Measurements from ENCODE around the gene HMGN1. TPM values are rescaled to one million over a fixed set of nuclear protein-coding genes. Genes with fewer than 3 reads are reported as not detected.

The HMGN1 gene
- total and polyA plus RNA-seq, 2 donors from 2014 or later: 174 to 205 TPM

DNA sequence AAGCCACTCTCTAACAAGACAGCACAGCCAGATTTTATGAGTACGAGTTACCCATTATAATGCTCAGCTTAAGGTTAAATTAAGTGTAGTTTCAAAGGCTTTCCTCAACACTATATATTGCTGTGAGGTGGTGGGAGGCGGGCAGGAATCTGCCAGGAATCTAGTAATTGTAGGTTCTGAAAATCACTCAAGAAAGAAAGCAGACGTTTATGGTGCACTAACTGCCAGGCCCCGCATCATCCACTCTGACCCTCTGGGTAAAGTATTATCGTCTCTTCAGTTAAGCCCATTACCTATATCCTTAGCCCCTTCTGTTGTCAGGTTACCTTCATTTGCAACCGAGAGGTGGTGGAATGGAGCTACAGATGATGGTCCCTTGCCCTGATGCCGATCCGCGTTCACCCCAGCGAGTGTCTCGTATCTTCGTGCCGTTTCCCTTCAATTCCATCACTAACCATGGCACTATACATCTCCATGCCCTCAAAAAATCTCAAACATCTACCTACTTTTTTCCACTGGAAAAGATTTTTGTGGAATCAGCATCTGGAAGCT lies 12.4 kb downstream of the HMGN1 start:
- TF ChIP-seq, protein P1, sequence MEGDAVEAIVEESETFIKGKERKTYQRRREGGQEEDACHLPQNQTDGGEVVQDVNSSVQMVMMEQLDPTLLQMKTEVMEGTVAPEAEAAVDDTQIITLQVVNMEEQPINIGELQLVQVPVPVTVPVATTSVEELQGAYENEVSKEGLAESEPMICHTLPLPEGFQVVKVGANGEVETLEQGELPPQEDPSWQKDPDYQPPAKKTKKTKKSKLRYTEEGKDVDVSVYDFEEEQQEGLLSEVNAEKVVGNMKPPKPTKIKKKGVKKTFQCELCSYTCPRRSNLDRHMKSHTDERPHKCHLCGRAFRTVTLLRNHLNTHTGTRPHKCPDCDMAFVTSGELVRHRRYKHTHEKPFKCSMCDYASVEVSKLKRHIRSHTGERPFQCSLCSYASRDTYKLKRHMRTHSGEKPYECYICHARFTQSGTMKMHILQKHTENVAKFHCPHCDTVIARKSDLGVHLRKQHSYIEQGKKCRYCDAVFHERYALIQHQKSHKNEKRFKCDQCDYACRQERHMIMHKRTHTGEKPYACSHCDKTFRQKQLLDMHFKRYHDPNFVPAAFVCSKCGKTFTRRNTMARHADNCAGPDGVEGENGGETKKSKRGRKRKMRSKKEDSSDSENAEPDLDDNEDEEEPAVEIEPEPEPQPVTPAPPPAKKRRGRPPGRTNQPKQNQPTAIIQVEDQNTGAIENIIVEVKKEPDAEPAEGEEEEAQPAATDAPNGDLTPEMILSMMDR (IDR thresholded peaks at IDR 0.05; ENCODE audit: borderline replicate concordance, extremely low read depth, insufficient read depth): no peak
- Histone ChIP-seq H3K27ac (ENCODE audit: low read depth in 2 of 2, low read length in 2 of 2) (no peak overlapping the region), H3K9ac (ENCODE audit: low read length in 3 of 3) (no peak overlapping the region), H3K4me1 (ENCODE audit: control insufficient read depth in 2 of 3, insufficient read depth in 2 of 3, low read depth in 1 of 3, low read length in 3 of 3) (no peaks in the 10 kb centered on the region), H3K9me3 (ENCODE audit: control insufficient read depth in 2 of 3, insufficient read depth in 1 of 3, low read length in 3 of 3) (no peaks in the 10 kb centered on the region), H3K36me3 (ENCODE audit: control insufficient read depth in 2 of 3, insufficient read depth in 3 of 3, low read length in 3 of 3) (peaks cover 0 to 5% (median 3%) of the 10 kb centered on the region in 3 donors), H3K27me3 (ENCODE audit: control insufficient read depth, insufficient read depth, low read length) (no peaks in the 10 kb centered on the region), H3K4me3 (ENCODE audit: low read length in 3 of 3) (no peak overlapping the region)
- FAIRE-seq (no peak), DNase-seq (no peak)
- intact Hi-C loops (cut with DNase I): no loop called here

DNA sequence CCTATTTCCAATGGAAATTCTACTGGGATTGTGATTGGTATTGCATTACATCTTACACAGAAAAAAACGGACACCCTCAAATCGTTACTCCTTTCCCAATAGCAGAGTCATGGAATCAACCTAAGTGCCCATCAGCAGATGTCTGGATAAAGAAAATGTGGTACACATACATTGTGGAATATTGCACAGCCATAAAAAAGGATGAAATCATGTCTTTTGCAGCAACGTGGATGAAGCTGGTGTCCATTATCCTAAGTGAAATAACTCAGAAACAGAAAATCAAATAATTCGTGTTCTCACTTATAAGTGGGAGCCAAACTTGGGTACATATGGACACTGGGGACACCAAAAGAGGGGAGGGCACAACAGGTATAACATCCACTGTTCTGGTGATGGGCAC lies 14.3 kb downstream of the HMGN1 start:
- FAIRE-seq: no peak

DNA sequence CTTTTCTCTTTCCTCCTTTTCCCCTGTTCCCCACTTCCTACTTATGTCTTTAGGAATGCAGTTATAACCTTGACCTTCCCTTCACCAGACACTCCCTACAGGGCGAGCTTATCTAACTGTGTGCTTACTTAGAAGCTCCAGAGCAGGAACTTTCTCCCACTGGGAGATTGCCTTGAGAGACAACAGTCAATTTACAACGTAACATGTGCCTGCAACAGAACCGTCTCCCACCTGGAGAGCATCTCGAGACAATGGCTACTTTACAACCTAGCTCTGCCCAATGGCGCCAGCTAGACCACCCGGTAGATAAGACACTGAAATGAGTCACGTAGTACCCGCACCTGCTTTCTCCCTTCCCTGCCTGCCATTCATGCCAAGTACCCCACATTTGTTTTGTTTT lies 16.7 kb downstream of the HMGN1 start:
- TF ChIP-seq, protein P1 (IDR thresholded peaks at IDR 0.05; ENCODE audit: borderline replicate concordance, extremely low read depth, insufficient read depth): no peak
- intact Hi-C loops (cut with DNase I): no loop called here
- FAIRE-seq (no peak), DNase-seq (no peak)
- H3K27me3 ChIP-seq (ENCODE audit: control insufficient read depth, insufficient read depth, low read length): no peaks in the 10 kb centered on the region
- H3K9ac ChIP-seq (ENCODE audit: low read length in 3 of 3): no peak overlapping the region
- no peaks in the 10 kb centered on the region for H3K9me3 ChIP-seq (ENCODE audit: control insufficient read depth in 2 of 3, insufficient read depth in 1 of 3, low read length in 3 of 3)
- H3K4me3 ChIP-seq (ENCODE audit: low read length in 3 of 3): no peak overlapping the region
- H3K36me3 ChIP-seq (ENCODE audit: control insufficient read depth in 2 of 3, insufficient read depth in 3 of 3, low read length in 3 of 3): no peaks in the 10 kb centered on the region
- H3K27ac ChIP-seq (ENCODE audit: low read depth in 2 of 2, low read length in 2 of 2): no peak overlapping the region
- no peaks in the 10 kb centered on the region for H3K4me1 ChIP-seq (ENCODE audit: control insufficient read depth in 2 of 3, insufficient read depth in 2 of 3, low read depth in 1 of 3, low read length in 3 of 3)

More for the DNA sequence above, 14.3 kb downstream of the HMGN1 start:
- Histone ChIP-seq H3K27me3 (ENCODE audit: control insufficient read depth, insufficient read depth, low read length) (no peaks in the 10 kb centered on the region), H3K9ac (ENCODE audit: low read length in 3 of 3) (no peak overlapping the region), H3K4me1 (ENCODE audit: control insufficient read depth in 2 of 3, insufficient read depth in 2 of 3, low read depth in 1 of 3, low read length in 3 of 3) (no peaks in the 10 kb centered on the region), H3K4me3 (ENCODE audit: low read length in 3 of 3) (no peak overlapping the region), H3K27ac (ENCODE audit: low read depth in 2 of 2, low read length in 2 of 2) (no peak overlapping the region), H3K9me3 (ENCODE audit: control insufficient read depth in 2 of 3, insufficient read depth in 1 of 3, low read length in 3 of 3) (no peaks in the 10 kb centered on the region), H3K36me3 (ENCODE audit: control insufficient read depth in 2 of 3, insufficient read depth in 3 of 3, low read length in 3 of 3) (no peaks in the 10 kb centered on the region)
- intact Hi-C loops (cut with DNase I): no loop called here
- DNase-seq: no peak
- TF ChIP-seq, protein P1 (IDR thresholded peaks at IDR 0.05; ENCODE audit: borderline replicate concordance, extremely low read depth, insufficient read depth): no peak

DNA sequence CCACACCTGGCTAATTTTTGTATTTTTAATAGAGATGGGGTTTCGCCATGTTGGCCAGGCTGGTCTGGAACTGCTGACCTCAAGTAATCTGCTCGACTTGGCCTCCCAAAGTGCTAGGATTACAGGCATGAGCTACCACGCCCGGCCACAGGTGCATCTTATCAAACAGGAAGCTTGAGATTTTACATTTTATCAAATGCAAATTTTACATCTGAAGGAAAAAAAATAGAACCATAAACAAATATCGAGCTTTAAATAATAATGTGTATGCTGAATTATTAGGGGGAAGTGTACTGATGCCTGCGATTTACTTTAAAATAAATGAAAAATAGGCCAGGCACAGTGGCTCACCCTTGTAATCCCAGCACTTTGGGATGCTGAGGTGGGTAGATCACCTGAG lies 18.9 kb downstream of the HMGN1 start:
- DNase-seq: no peak
- H3K27me3 ChIP-seq (ENCODE audit: control insufficient read depth, insufficient read depth, low read length): no peaks in the 10 kb centered on the region
- no peak overlapping the region for H3K27ac ChIP-seq (ENCODE audit: low read depth in 2 of 2, low read length in 2 of 2)
- intact Hi-C loops (cut with DNase I): no loop called here
- no peaks in the 10 kb centered on the region for H3K9me3 ChIP-seq (ENCODE audit: control insufficient read depth in 2 of 3, insufficient read depth in 1 of 3, low read length in 3 of 3)
- H3K9ac ChIP-seq (ENCODE audit: low read length in 3 of 3): no peak overlapping the region
- FAIRE-seq: no peak
- no peak overlapping the region for H3K4me3 ChIP-seq (ENCODE audit: low read length in 3 of 3)
- TF ChIP-seq, protein P1 (IDR thresholded peaks at IDR 0.05; ENCODE audit: borderline replicate concordance, extremely low read depth, insufficient read depth): no peak
- H3K4me1 ChIP-seq (ENCODE audit: control insufficient read depth in 2 of 3, insufficient read depth in 2 of 3, low read depth in 1 of 3, low read length in 3 of 3): no peaks in the 10 kb centered on the region
- H3K36me3 ChIP-seq (ENCODE audit: control insufficient read depth in 2 of 3, insufficient read depth in 3 of 3, low read length in 3 of 3): no peaks in the 10 kb centered on the region
